ENCODE measurements around the gene MYDGF.

- TF ChIP-seq CTCF (conservative IDR thresholded peaks at IDR 0.05) = no peak
- no peak for TF ChIP-seq ZFX (IDR thresholded peaks at IDR 0.05)
Observed at GRCh38 chr19:4693078-4693350, 22.9 kb upstream of the MYDGF start.

Data from C4-2B (cell line).